Activated B cell treated with CpG ODN at 0.5 μM for 24 hours (primary cell): ENCODE measurements around the gene KCNQ1. TPM values are rescaled to one million over a fixed set of nuclear protein-coding genes. Genes with fewer than 3 reads are reported as not detected.

Source experiments
- ATAC-seq: fragments of 200-7000 bp; cut with Tn5 transposase; one replicate; pipeline ENCODE4 v1.10.0; 2021; ENCODE audit warnings: low read depth, mild to moderate bottlenecking, moderate library complexity
- CTCF ChIA-PET: fragments of 350-600 bp; sonication (Branson Sonifier 250); formaldehyde crosslinking; loops from one replicate; lab custom pipeline; 2021; ENCODE audit warnings: antibody characterized with exemption; lab: Charles Lee
- POLR2A ChIA-PET: fragments of 350-600 bp; sonication (Branson Sonifier 250); formaldehyde crosslinking; loops from one replicate; lab custom pipeline; 2021; ENCODE audit warnings: antibody characterized with exemption; lab: Charles Lee
- DNase-seq: peaks from one replicate; pipeline ENCODE4 v3.0.0; 2022
- H3K27ac Mint-ChIP-seq: one replicate; pipeline ENCODE4 v1.8.0; 2020; ENCODE audit warnings: mixed read lengths
- H3K27me3 Mint-ChIP-seq: one replicate; pipeline ENCODE4 v1.8.0; 2021; ENCODE audit warnings: mixed read lengths
- H3K36me3 Mint-ChIP-seq: one replicate; pipeline ENCODE4 v1.8.0; 2021; ENCODE audit warnings: low read depth, mixed read lengths
- H3K4me1 Mint-ChIP-seq: one replicate; pipeline ENCODE4 v1.8.0; 2021; ENCODE audit warnings: mixed read lengths
- H3K4me3 Mint-ChIP-seq: one replicate; pipeline ENCODE4 v1.8.0; 2020; ENCODE audit warnings: mild to moderate bottlenecking, mixed read lengths
- H3K9me3 Mint-ChIP-seq: one replicate; pipeline ENCODE4 v1.8.0; 2020; ENCODE audit warnings: mixed read lengths
- CTCF ChIP-seq: fragments of 200-600 bp; IDR thresholded peaks from one replicate; pipeline ENCODE4 v1.8.0; 2022; ENCODE audit warnings: antibody characterized with exemption, mild to moderate bottlenecking
- intact Hi-C: fragments of 100-400 bp; cut with micrococcal nuclease; formaldehyde crosslinking; loops from one replicate; pipeline ENCODE4 v1.15.1; 2024
- total RNA-seq: library from RNA; stranded (reverse); gene quantifications from 2 replicates; pipeline ENCODE4 v1.2.3, GENCODE V29; 2022

KCNQ1 gene
- total RNA-seq, 1 donor from 2014 or later, result 6.5 TPM

GRCh38 chr11:2709429-2709828 is 264.6 kb downstream of the KCNQ1 start:
- Mint-ChIP-seq H3K27ac (no peak overlapping the region), H3K9me3 (peaks cover 16% of the 10 kb centered on the region), H3K4me3 (no peak overlapping the region), H3K36me3 (peaks cover 11% of the 10 kb centered on the region), H3K4me1 (peaks cover 1% of the 10 kb centered on the region), H3K27me3 (no peaks in the 10 kb centered on the region)
- DNase-seq (no peak), ATAC-seq (no peak)
- intact Hi-C loops, result no loop called here
- CTCF ChIA-PET, result no interaction called here
- POLR2A ChIA-PET, result interaction anchor here (1.2 kb wide), 1 partner anchor 10 kb away, joined by 3 read pairs; the partner anchor contains the start of gene KCNQ1OT1
- TF ChIP-seq CTCF, result no peak

GRCh38 chr11:2711161-2711560 is 266.4 kb downstream of the KCNQ1 start:
- Mint-ChIP-seq H3K9me3 (peaks cover 13% of the 10 kb centered on the region), H3K27ac (no peak overlapping the region), H3K4me3 (no peak overlapping the region), H3K36me3 (peaks cover 11% of the 10 kb centered on the region), H3K4me1 (no peaks in the 10 kb centered on the region), H3K27me3 (no peaks in the 10 kb centered on the region)
- no peak for TF ChIP-seq CTCF
- intact Hi-C loops, result no loop called here
- ATAC-seq (no peak), DNase-seq (no peak)
- CTCF ChIA-PET, result no interaction called here
- POLR2A ChIA-PET, result no interaction called here

GRCh38 chr11:2713094-2713493 is 268.3 kb downstream of the KCNQ1 start:
- H3K27me3 Mint-ChIP-seq, result no peaks in the 10 kb centered on the region
- no peaks in the 10 kb centered on the region for H3K4me1 Mint-ChIP-seq
- peaks cover 11% of the 10 kb centered on the region for H3K36me3 Mint-ChIP-seq
- TF ChIP-seq CTCF, result no peak
- ChIA-PET CTCF (interaction anchor here (1.3 kb wide), 1 partner anchor 8 kb away, joined by 3 read pairs; no protein-coding TSS in a partner anchor), POLR2A (no interaction called here)
- intact Hi-C loops, result no loop called here
- ATAC-seq (no peak), DNase-seq (no peak)
- H3K4me3 Mint-ChIP-seq, result no peak overlapping the region
- H3K9me3 Mint-ChIP-seq, result peaks cover 13% of the 10 kb centered on the region
- H3K27ac Mint-ChIP-seq, result no peak overlapping the region

GRCh38 chr11:2713661-2714462 is 269.1 kb downstream of the KCNQ1 start:
- peaks cover 13% of the 10 kb centered on the region for H3K9me3 Mint-ChIP-seq
- H3K4me1 Mint-ChIP-seq, result no peaks in the 10 kb centered on the region
- no peak for TF ChIP-seq CTCF
- POLR2A ChIA-PET, result no interaction called here
- H3K36me3 Mint-ChIP-seq, result peaks cover 14% of the 10 kb centered on the region
- H3K27me3 Mint-ChIP-seq, result no peaks in the 10 kb centered on the region
- ATAC-seq (no peak), DNase-seq (no peak)
- CTCF ChIA-PET, result interaction anchor here (1.3 kb wide), 1 partner anchor 9 kb away, joined by 3 read pairs; no protein-coding TSS in a partner anchor
- intact Hi-C loops, result no loop called here
- no peak overlapping the region for H3K4me3 Mint-ChIP-seq
- H3K27ac Mint-ChIP-seq, result no peak overlapping the region

- TF ChIP-seq CTCF, result no peak
- Mint-ChIP-seq H3K27ac (no peak overlapping the region), H3K4me1 (no peaks in the 10 kb centered on the region), H3K27me3 (no peaks in the 10 kb centered on the region), H3K36me3 (peaks cover 14% of the 10 kb centered on the region), H3K4me3 (no peak overlapping the region), H3K9me3 (peaks cover 12% of the 10 kb centered on the region)
- POLR2A ChIA-PET, result no interaction called here
- CTCF ChIA-PET, result interaction anchor here (1.3 kb wide), 1 partner anchor 10 kb away, joined by 3 read pairs; no protein-coding TSS in a partner anchor
- no peak for ATAC-seq
- intact Hi-C loops, result no loop called here
- no peak for DNase-seq
Observed at GRCh38 chr11:2714463-2714800, 269.6 kb downstream of the KCNQ1 start.
